Prostate gland (tissue), 2 donors: ENCODE results near the gene RSAD2. TPM values are rescaled to one million over a fixed set of nuclear protein-coding genes. Genes with fewer than 3 reads are reported as not detected.

Source experiments
- DNase-seq: peaks from one replicate; pipeline ENCODE4 v3.0.0-alpha.2; 2019; ENCODE audit warnings: low spot score
- H3K27ac ChIP-seq, 2 donors: fragments of 200-600 bp; sonication (generic); 2 replicates each; pipeline ENCODE4 v1.5.1; 2017 to 2019
- H3K27me3 ChIP-seq: fragments of 200-600 bp; sonication (generic); replicated peaks from 2 replicates; pipeline ENCODE4 v1.5.1; 2019; ENCODE audit not compliant: insufficient read depth
- H3K36me3 ChIP-seq, 2 donors: fragments of 200-600 bp; sonication (generic); 1 replicate in 1 of 2; 2 replicates in 1 of 2; pipeline versions ENCODE4 v1.5.1 to v1.8.1; 2017 to 2019
- H3K4me1 ChIP-seq: fragments of 200-600 bp; sonication (generic); replicated peaks from 2 replicates; pipeline ENCODE4 v1.5.1; 2019
- H3K4me3 ChIP-seq, 2 donors: fragments of 200-600 bp; sonication (generic); 2 replicates each; pipeline ENCODE4 v1.5.1; 2017 to 2019
- H3K9me3 ChIP-seq: fragments of 200-600 bp; sonication (generic); 2 replicates; pipeline ENCODE4 v1.5.1; 2017
- CTCF ChIP-seq, 4 experiments: fragments of 200-600 bp in 2 of 4; fragments of 450-650 bp in 2 of 4; sonication (generic) in 2 of 4; IDR thresholded peaks; 1 replicate in 3 of 4; 2 replicates in 1 of 4; pipeline ENCODE4 v1.5.1; 2016 to 2019; ENCODE audit warnings: antibody characterized with exemption in 4 of 4, mild to moderate bottlenecking in 2 of 4, moderate library complexity in 2 of 4
- POLR2A ChIP-seq: fragments of 450-650 bp; IDR thresholded peaks from one replicate; pipeline ENCODE4 v1.6.1; 2016; ENCODE audit warnings: antibody characterized with exemption, mild to moderate bottlenecking
- POLR2AphosphoS5 ChIP-seq: sonication (generic); formaldehyde crosslinking; IDR thresholded peaks from one replicate; pipeline ENCODE4 v1.6.1; 2017; ENCODE audit warnings: antibody characterized with exemption
- WGBS: methylation state at CpG from one replicate; pipeline ENCODE4 v1.1.5; 2018; 5-methylcytosine and 5-hydroxymethylcytosine counted together
- intact Hi-C: fragments of 100-400 bp; cut with DNase I; formaldehyde crosslinking; loops from one replicate; pipeline ENCODE4 v1.14.2; 2022
- total RNA-seq, 2 donors: library from RNA; depleted of rRNA; stranded (reverse); fragments of >200 nt; gene quantifications; one replicate each; pipeline ENCODE4 v1.1.0, GENCODE V29; 2016

The RSAD2 gene
- total RNA-seq, 2 donors from 2014 or later, result 3.3 to 8.3 TPM

DNA sequence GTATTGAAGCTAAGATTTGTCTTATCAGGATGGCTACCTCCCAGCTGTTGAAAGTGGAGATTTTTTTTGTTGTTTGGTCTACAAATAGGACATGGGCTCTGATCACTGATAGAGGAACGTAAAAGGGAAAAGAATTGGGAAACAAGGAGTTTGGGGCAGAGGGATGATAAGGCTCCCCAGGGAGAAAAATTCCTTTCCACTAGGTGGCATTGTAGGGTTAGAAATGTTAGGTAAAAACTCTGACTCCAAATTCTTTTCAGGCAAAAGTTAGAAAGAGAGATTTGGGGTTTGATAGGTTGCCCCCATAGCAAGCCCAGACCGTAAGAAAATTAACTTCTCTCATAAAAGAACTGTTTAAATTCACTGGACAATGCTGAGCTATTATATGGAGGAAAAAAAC lies 31.7 kb upstream of the RSAD2 start:
- Histone ChIP-seq H3K36me3 (no peaks in the 10 kb centered on the region), H3K9me3 (no peaks in the 10 kb centered on the region), H3K4me3 (no peak overlapping the region), H3K27ac (no peak overlapping the region), H3K4me1 (no peaks in the 10 kb centered on the region), H3K27me3 (no peaks in the 10 kb centered on the region)
- 98% methylated on average over 2 of the region's 2 CpGs for WGBS
- TF ChIP-seq CTCF (IDR thresholded peaks at IDR 0.05), result no peak
- TF ChIP-seq POLR2A, result no peak
- TF ChIP-seq POLR2AphosphoS5, result no peak
- intact Hi-C loops, result no loop called here
- no peak for DNase-seq

DNA sequence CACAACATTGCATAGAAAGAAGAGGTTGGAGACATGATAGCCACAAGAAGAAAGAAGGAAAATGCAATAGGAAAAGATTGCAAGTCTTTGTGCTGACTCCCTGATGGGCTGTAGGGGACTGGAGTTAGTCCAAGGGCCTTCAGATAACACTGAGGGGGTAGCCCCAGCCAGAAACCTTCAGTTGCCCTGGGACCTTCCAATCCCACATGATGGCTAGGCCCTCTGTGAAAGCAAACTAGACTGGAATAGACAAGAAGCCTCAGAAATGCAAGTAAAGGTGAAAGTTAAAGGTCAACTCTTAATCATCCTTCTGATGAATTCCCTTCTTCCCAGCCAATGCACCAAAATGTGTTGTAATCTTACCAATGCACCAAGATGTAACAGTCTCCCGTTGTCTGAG lies 31.0 kb upstream of the RSAD2 start:
- Histone ChIP-seq H3K36me3 (no peaks in the 10 kb centered on the region), H3K4me3 (no peak overlapping the region), H3K27me3 (no peaks in the 10 kb centered on the region), H3K27ac (no peak overlapping the region), H3K9me3 (no peaks in the 10 kb centered on the region), H3K4me1 (no peaks in the 10 kb centered on the region)
- intact Hi-C loops, result no loop called here
- no peak for DNase-seq
- WGBS, result 78% methylated on average over 1 of the region's 1 CpG
- TF ChIP-seq POLR2A (no peak), POLR2AphosphoS5 (no peak), CTCF (IDR thresholded peaks at IDR 0.05) (no peak)

DNA sequence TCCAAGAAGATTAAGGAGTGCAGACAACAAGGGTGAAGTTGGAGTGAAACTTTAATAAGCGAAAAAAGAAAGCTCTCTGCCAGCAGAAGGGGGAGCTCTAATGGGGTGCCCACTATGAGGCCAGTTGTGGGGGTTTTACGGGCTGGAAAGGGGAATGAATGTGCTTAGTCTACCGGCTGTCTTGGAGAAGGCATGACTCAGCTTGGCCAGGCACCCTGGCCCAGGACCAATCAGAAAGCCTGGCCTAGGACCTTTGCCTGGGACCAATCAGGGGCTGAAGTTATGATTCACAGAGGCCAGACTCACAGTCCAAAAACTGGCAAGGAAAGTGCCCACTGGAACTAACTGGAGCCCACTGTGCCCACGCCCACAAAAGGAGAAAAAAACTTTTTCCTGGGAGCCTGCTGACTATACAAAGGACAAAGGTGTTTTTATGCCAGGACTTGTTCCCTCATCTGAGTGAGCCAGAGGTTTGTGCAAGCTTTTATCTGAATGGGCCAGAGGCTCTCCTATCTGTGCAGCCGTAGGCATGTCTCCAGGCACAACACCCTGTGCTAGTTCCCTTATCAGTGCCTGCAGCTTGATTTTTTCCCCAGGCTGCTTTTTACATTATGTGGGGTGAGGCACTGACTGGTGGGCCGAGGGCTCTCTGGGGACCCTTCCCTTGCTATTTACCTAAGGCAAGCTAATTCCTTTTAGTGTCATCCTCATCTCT lies 30.5 kb upstream of the RSAD2 start:
- Histone ChIP-seq H3K4me1 (no peaks in the 10 kb centered on the region), H3K27ac (no peak overlapping the region), H3K9me3 (no peaks in the 10 kb centered on the region), H3K27me3 (no peaks in the 10 kb centered on the region), H3K36me3 (no peaks in the 10 kb centered on the region), H3K4me3 (no peak overlapping the region)
- no peak for TF ChIP-seq CTCF (IDR thresholded peaks at IDR 0.05)
- no peak for TF ChIP-seq POLR2AphosphoS5
- TF ChIP-seq POLR2A, result no peak
- 100% methylated on average over 6 of the region's 6 CpGs for WGBS
- intact Hi-C loops, result no loop called here
- no peak for DNase-seq

GRCh38 chr2:6852195-6852594 lies 25.4 kb upstream of the RSAD2 start:
- 92% methylated on average over 2 of the region's 2 CpGs for WGBS
- TF ChIP-seq CTCF (IDR thresholded peaks at IDR 0.05) (no peak), POLR2AphosphoS5 (no peak), POLR2A (no peak)
- H3K36me3 ChIP-seq, result no peaks in the 10 kb centered on the region

GRCh38 chr2:6854416-6854815 lies 23.2 kb upstream of the RSAD2 start:
- Histone ChIP-seq H3K27me3 (no peaks in the 10 kb centered on the region), H3K9me3 (no peaks in the 10 kb centered on the region), H3K4me3 (no peak overlapping the region), H3K36me3 (no peaks in the 10 kb centered on the region), H3K4me1 (no peaks in the 10 kb centered on the region), H3K27ac (no peak overlapping the region)
- intact Hi-C loops, result no loop called here
- no peak for DNase-seq
- TF ChIP-seq CTCF (IDR thresholded peaks at IDR 0.05) (no peak), POLR2AphosphoS5 (no peak), POLR2A (no peak)
- WGBS, result 69% methylated on average over 2 of the region's 2 CpGs

More at GRCh38 chr2:6852195-6852594, 25.4 kb upstream of the RSAD2 start:
- Histone ChIP-seq H3K4me3 (no peak overlapping the region), H3K9me3 (no peaks in the 10 kb centered on the region), H3K4me1 (no peaks in the 10 kb centered on the region), H3K27ac (no peak overlapping the region), H3K27me3 (no peaks in the 10 kb centered on the region)
- no peak for DNase-seq
- intact Hi-C loops, result no loop called here
